K562 (cell line): ENCODE measurements around the gene COL8A2. TPM values are rescaled to one million over a fixed set of nuclear protein-coding genes. Genes with fewer than 3 reads are reported as not detected.
A peak's percentile ranks its signal among the peaks of the same experiment; 100 is the strongest.

Experiments used
- BHLHE40 ChIP-seq: IDR thresholded peaks from 2 replicates; pipeline ENCODE4 v1.6.1; 2011; ENCODE audit warnings: low read length, improper control_type of control experiment
- BRCA1 ChIP-seq, 2 experiments: fragments of 450-650 bp in 1 of 2; sonication (generic) in 1 of 2; formaldehyde crosslinking in 1 of 2; IDR thresholded peaks; 2 replicates each; pipeline versions ENCODE4 v1.5.0 to v1.6.1; 2017 to 2020; ENCODE audit warnings: mild to moderate bottlenecking in 1 of 2, missing genetic modification reagents in 1 of 2
- EP400 ChIP-seq: fragments of 450-650 bp; IDR thresholded peaks from 2 replicates; pipeline ENCODE4 v1.6.1; 2017; ENCODE audit warnings: antibody characterized with exemption, mild to moderate bottlenecking, moderate library complexity
- FOXM1 ChIP-seq, 2 experiments: fragments of 450-650 bp in 1 of 2; sonication (generic) in 1 of 2; formaldehyde crosslinking in 1 of 2; IDR thresholded peaks; 2 replicates each; pipeline versions ENCODE4 v1.6.1 to v1.9.0; 2017 to 2022; ENCODE audit warnings: low read depth in 2 of 2, mild to moderate bottlenecking in 2 of 2, missing genetic modification reagents in 1 of 2, moderate library complexity in 1 of 2
- HLTF ChIP-seq: fragments of 450-650 bp; IDR thresholded peaks from 2 replicates; pipeline ENCODE4 v1.6.1; 2016
- MBD2 ChIP-seq: sonication (generic); IDR thresholded peaks from 2 replicates; pipeline ENCODE4 v1.6.1; 2016; ENCODE audit warnings: low read depth, borderline replicate concordance
- MCM3 ChIP-seq: fragments of 450-650 bp; IDR thresholded peaks from 2 replicates; pipeline ENCODE4 v1.6.1; 2016
- MTF1 ChIP-seq: fragments of 250-450 bp; sonication (Bioruptor Pico); IDR thresholded peaks from 2 replicates; pipeline ENCODE4 v1.9.0; 2021; ENCODE audit warnings: moderate library complexity, mild to moderate bottlenecking, inconsistent platforms, borderline replicate concordance
- NELFE ChIP-seq: IDR thresholded peaks from 2 replicates; pipeline ENCODE4 v1.6.1; 2011; ENCODE audit warnings: mild to moderate bottlenecking; ENCODE audit not compliant: insufficient read depth, insufficient read length
- TAF15 ChIP-seq: fragments of 200-400 bp; formaldehyde crosslinking; IDR thresholded peaks from 2 replicates; pipeline ENCODE4 v1.6.1; 2017; ENCODE audit warnings: mild to moderate bottlenecking, low read depth, low read length, moderate library complexity
- ZBTB7A ChIP-seq: IDR thresholded peaks from 2 replicates; pipeline ENCODE4 v1.6.1; 2011; ENCODE audit warnings: low read depth, mild to moderate bottlenecking, low read length, moderate library complexity, borderline replicate concordance; ENCODE audit not compliant: control insufficient read depth
- ZNF174 ChIP-seq: fragments of 250-450 bp; sonication (Bioruptor Pico); IDR thresholded peaks from 2 replicates; pipeline ENCODE4 v1.4.0; 2020; ENCODE audit warnings: mild to moderate bottlenecking
- ZNF347 ChIP-seq: fragments of 450-650 bp; formaldehyde crosslinking; IDR thresholded peaks from 2 replicates; pipeline ENCODE4 v1.4.0; 2020; ENCODE audit warnings: low read depth, mild to moderate bottlenecking, moderate library complexity
- ZNF668 ChIP-seq: fragments of 250-450 bp; sonication (Bioruptor Pico); IDR thresholded peaks from 2 replicates; pipeline ENCODE4 v1.8.0; 2022; ENCODE audit warnings: mild to moderate bottlenecking, inconsistent platforms
- polyA plus RNA-seq, 8 experiments: library from polyadenylated mRNA; depleted of rRNA in 4 of 8; stranded (reverse) in 5 of 8; unstranded in 3 of 8; fragments of >200 nt; fragmentation: Nextera tagmentation in 2 of 8; fragmentation: Illumina TruSeq in 1 of 8; extraction: Ambion mirVana in 2 of 8; extraction: Trizol in 1 of 8; gene quantifications; 2 replicates each; pipeline versions ENCODE4 v1.2.1 to v1.2.3, GENCODE V29; 2011 to 2014; ENCODE audit warnings: inconsistent platforms in 1 of 8, missing spikeins in 1 of 8
- total RNA-seq, 7 experiments: library from RNA; depleted of rRNA in 6 of 7; stranded (reverse); fragments of >200 nt in 6 of 7; fragmentation: Illumina TruSeq in 2 of 7; extraction: Trizol in 2 of 7; gene quantifications; 2 replicates each; pipeline versions ENCODE4 v1.2.1 to v1.2.3, GENCODE V29; 2011 to 2021; ENCODE audit warnings: low replicate concordance in 1 of 7
- TF ChIP-seq, protein P1 (sequence below): fragments of 450-650 bp; conservative IDR thresholded peaks from 2 replicates; pipeline ENCODE4 v1.6.1; 2016; ENCODE audit warnings: missing genetic modification characterization, low read depth, mild to moderate bottlenecking, control low read depth, missing compliant biosample characterization
- TF ChIP-seq, protein P2 (sequence below): fragments of 450-650 bp; IDR thresholded peaks from 2 replicates; pipeline ENCODE4 v1.6.1; 2014; ENCODE audit warnings: low read depth, mild to moderate bottlenecking, moderate library complexity, borderline replicate concordance
- TF ChIP-seq, protein P3 (sequence below): fragments of 250-450 bp; sonication (Bioruptor Pico); IDR thresholded peaks from 2 replicates; pipeline ENCODE4 v1.5.0; 2021; ENCODE audit warnings: mild to moderate bottlenecking, moderate library complexity
- TF ChIP-seq, protein P4 (sequence below): fragments of 250-450 bp; sonication (Bioruptor Pico); IDR thresholded peaks from 2 replicates; pipeline ENCODE4 v1.8.0; 2022; ENCODE audit warnings: inconsistent platforms, mild to moderate bottlenecking, moderate library complexity, borderline replicate concordance
- TF ChIP-seq, protein P5 (sequence below): fragments of 250-450 bp; sonication (Bioruptor Pico); IDR thresholded peaks from 2 replicates; pipeline ENCODE4 v1.6.1; 2021; ENCODE audit warnings: mild to moderate bottlenecking

COL8A2 gene
- total and polyA plus RNA-seq, 9 of the 15 experiments (the other 6 are each of a cell fraction or from before 2014, with no cell fraction given): 0.03 to 0.14 (median 0.04) TPM; not detected in 5

DNA sequence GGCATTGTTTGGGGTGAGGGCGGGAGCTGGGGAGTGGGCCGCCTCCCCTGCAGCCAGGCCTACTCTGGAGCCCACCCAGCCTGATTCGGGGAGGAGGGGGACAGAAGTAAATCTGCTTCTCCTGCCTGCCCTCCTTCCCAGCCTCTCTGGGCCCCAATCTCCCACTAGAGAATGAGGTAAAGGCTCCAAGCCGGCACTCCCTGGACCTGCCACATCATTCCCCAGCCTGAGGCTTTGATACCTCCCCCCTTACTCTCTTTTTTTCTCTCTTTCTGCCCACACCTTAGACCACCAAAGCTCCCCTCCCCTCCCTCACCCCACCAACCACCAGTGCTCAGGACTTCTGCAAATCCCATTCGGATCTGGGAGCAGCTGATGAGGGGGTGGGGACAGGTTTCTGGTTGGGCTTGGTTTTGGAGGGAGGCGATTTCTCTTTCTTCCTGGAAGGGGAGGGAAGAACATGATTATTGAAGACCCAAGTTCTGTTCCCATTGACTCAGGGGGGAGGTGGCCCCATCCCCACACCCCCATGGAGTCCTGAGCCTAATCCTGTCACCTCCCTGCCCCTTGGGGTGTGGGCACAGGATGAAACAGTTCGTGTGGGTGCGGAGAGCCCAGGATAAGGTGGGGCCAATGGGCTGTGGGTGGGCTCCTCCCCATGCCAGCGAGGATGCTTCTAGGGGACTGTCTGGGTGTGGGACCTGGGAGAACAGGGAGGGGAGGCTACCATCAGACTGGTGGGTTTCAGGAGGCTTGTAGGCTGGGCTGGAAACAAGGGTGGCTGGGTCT lies 32.3 kb upstream of the COL8A2 start (continued):
- TF ChIP-seq, protein P1, sequence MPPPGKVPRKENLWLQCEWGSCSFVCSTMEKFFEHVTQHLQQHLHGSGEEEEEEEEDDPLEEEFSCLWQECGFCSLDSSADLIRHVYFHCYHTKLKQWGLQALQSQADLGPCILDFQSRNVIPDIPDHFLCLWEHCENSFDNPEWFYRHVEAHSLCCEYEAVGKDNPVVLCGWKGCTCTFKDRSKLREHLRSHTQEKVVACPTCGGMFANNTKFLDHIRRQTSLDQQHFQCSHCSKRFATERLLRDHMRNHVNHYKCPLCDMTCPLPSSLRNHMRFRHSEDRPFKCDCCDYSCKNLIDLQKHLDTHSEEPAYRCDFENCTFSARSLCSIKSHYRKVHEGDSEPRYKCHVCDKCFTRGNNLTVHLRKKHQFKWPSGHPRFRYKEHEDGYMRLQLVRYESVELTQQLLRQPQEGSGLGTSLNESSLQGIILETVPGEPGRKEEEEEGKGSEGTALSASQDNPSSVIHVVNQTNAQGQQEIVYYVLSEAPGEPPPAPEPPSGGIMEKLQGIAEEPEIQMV (tag): no peak
- no peak for TF ChIP-seq ZNF347
- TF ChIP-seq MCM3: no peak
- 0 out of 2 replicates have a peak, but pooled peaks have one; percentile 2 for TF ChIP-seq MBD2
- TF ChIP-seq BRCA1 (IDR thresholded peaks at IDR 0.05): no peak
- no peak for TF ChIP-seq BRCA1 (CRISPR knock-in tag; IDR thresholded peaks at IDR 0.05)
- no peak for TF ChIP-seq ZNF668 (CRISPR knock-in tag)
- TF ChIP-seq, protein P2, sequence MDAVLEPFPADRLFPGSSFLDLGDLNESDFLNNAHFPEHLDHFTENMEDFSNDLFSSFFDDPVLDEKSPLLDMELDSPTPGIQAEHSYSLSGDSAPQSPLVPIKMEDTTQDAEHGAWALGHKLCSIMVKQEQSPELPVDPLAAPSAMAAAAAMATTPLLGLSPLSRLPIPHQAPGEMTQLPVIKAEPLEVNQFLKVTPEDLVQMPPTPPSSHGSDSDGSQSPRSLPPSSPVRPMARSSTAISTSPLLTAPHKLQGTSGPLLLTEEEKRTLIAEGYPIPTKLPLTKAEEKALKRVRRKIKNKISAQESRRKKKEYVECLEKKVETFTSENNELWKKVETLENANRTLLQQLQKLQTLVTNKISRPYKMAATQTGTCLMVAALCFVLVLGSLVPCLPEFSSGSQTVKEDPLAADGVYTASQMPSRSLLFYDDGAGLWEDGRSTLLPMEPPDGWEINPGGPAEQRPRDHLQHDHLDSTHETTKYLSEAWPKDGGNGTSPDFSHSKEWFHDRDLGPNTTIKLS: no peak
- no peak for TF ChIP-seq FOXM1 (IDR thresholded peaks at IDR 0.05; ENCODE audit: low read depth)
- 0 out of 2 replicates have a peak, but pooled peaks have one; percentile 31 for TF ChIP-seq FOXM1 (CRISPR knock-in tag; IDR thresholded peaks at IDR 0.05; ENCODE audit: low read depth)
- no peak for TF ChIP-seq ZBTB7A
- TF ChIP-seq, protein P3, sequence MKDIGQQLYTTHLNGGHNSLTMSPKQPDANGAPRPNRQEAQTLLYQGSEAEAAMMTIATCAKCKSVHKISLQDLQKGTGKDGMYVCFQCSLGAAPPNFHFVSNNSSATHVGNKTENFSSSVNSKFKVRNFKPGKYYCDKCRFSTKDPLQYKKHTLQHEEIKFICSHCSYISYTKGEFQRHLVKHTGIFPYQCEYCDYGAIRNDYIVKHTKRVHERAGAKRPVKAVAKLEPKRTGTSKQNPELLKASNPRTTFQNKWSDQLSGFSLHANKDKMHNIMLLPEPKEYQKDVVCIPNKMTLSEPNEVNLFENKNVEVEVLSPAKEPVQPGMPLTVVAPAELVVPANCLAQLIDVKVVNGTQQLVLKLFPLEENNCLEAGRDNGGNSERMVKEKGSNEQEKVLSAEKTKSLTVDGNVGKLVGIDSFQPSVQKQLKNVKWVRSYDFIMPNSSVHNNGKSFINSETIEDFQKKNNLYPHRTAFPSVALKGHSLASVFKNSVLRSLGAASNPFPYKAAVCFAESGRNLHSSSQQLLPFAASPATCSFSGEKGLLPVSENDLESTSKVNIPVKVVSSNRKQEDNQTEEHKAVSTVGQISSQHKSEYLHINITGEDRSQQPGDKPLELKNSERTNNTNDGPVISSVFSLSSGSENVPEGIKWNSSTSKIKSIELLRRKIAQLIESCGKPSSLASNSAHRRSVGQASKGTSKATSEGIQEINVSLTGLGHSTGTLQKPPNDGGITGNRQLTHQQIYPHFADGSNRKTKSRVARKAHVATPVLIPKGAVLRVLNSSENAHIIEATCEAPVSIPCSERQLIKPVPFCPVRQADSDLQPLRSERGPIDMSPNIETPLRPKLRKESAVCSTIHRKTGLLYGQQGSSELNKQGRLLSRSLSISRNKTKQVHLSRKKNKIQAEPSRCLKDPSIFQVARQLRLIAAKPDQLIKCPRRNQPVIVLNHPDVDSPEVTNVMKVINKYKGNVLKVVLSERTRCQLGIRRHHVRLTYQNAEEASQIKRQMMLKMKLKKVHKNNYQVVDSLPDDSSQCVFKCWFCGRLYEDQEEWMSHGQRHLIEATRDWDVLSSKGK: no peak
- TF ChIP-seq BHLHE40: no peak
- TF ChIP-seq HLTF: no peak
- 0 out of 2 replicates have a peak, but pooled peaks have one; percentile 10 for TF ChIP-seq EP400
- TF ChIP-seq, protein P4, sequence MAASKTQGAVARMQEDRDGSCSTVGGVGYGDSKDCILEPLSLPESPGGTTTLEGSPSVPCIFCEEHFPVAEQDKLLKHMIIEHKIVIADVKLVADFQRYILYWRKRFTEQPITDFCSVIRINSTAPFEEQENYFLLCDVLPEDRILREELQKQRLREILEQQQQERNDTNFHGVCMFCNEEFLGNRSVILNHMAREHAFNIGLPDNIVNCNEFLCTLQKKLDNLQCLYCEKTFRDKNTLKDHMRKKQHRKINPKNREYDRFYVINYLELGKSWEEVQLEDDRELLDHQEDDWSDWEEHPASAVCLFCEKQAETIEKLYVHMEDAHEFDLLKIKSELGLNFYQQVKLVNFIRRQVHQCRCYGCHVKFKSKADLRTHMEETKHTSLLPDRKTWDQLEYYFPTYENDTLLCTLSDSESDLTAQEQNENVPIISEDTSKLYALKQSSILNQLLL (CRISPR knock-in tag): no peak
- no peak for TF ChIP-seq ZNF174
- TF ChIP-seq, protein P5, sequence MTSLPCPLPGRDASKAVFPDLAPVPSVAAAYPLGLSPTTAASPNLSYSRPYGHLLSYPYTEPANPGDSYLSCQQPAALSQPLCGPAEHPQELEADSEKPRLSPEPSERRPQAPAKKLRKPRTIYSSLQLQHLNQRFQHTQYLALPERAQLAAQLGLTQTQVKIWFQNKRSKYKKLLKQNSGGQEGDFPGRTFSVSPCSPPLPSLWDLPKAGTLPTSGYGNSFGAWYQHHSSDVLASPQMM: no peak
- no peak for TF ChIP-seq NELFE
- no peak for TF ChIP-seq TAF15
- TF ChIP-seq MTF1 (CRISPR knock-in tag): no peak
